CD4-positive, alpha-beta T cell treated with Interleukin-15 for 1 hour (primary cell): ENCODE measurements around the gene SLC25A27.

Source experiments
- DNase-seq: peaks from one replicate; pipeline ENCODE4 v3.0.0-alpha.2; 2020

Gene SLC25A27

GRCh38 chr6:46720401-46720800 is 67.6 kb downstream of the SLC25A27 start:
- no peak for DNase-seq
